Coronary artery (tissue), 2 donors: ENCODE data around the gene FYTTD1.
A peak's percentile ranks its signal among the peaks of the same experiment; 100 is the strongest.
"Not testable (repeated sequence)": the region's sequence is repeated elsewhere in the genome, so short reads cannot be mapped to it uniquely, and the experiment has no call there.

Experiments
- DNase-seq: peaks from one replicate; pipeline ENCODE4 v3.0.0-alpha.2; 2017; ENCODE audit warnings: low spot score
- H3K27ac ChIP-seq, 2 donors: fragments of 200-600 bp; sonication (generic); one replicate each; pipeline ENCODE4 v1.5.1; 2016 to 2019
- H3K4me3 ChIP-seq: fragments of 200-600 bp; sonication (generic); 2 replicates; pipeline ENCODE4 v1.5.1; 2016; ENCODE audit warnings: mild to moderate bottlenecking, moderate library complexity
- CTCF ChIP-seq: fragments of 200-600 bp; sonication (generic); IDR thresholded peaks from one replicate; pipeline ENCODE4 v1.5.1; 2019; ENCODE audit warnings: antibody characterized with exemption

FYTTD1 gene

GRCh38 chr3:197713477-197713822 lies 36.2 kb upstream of the FYTTD1 start:
- H3K27ac ChIP-seq: peak overlapping the region; percentile 77 to 88
- no peak for DNase-seq
- peak overlapping the region; percentile 61 for H3K4me3 ChIP-seq

GRCh38 chr3:197714251-197714650 lies 35.4 kb upstream of the FYTTD1 start:
- no peak for TF ChIP-seq CTCF
- H3K4me3 ChIP-seq: no peak overlapping the region
- no peak for DNase-seq
- peak overlapping the region; percentile 22 to 88 for H3K27ac ChIP-seq

More at GRCh38 chr3:197713477-197713822, 36.2 kb upstream of the FYTTD1 start:
- TF ChIP-seq CTCF: no peak

- Histone ChIP-seq H3K27ac (no peak overlapping the region), H3K4me3 (no peak overlapping the region)
- no peak for DNase-seq
- TF ChIP-seq CTCF: no peak
These were observed 30.8 kb upstream of the FYTTD1 start for GRCh38 chr3:197718891-197719290.

- Histone ChIP-seq H3K4me3 (no peak overlapping the region), H3K27ac (no peak overlapping the region)
- DNase-seq: no peak
- TF ChIP-seq CTCF: no peak
These were observed 29.0 kb upstream of the FYTTD1 start for GRCh38 chr3:197720694-197721093.

GRCh38 chr3:197722734-197723133 lies 26.9 kb upstream of the FYTTD1 start:
- Histone ChIP-seq H3K4me3 (no peak overlapping the region), H3K27ac (no peak overlapping the region)
- DNase-seq: no peak
- no peak for TF ChIP-seq CTCF

- not testable (repeated sequence) for DNase-seq, H3K4me3 ChIP-seq, H3K27ac ChIP-seq
These were observed 21.8 kb upstream of the FYTTD1 start for GRCh38 chr3:197727878-197728277.

GRCh38 chr3:197728487-197728886 lies 21.2 kb upstream of the FYTTD1 start:
- Histone ChIP-seq H3K4me3 (no peak overlapping the region), H3K27ac (no peak overlapping the region)
- TF ChIP-seq CTCF: no peak
- DNase-seq: no peak

GRCh38 chr3:197730200-197730599 lies 19.5 kb upstream of the FYTTD1 start:
- no peak for DNase-seq
- Histone ChIP-seq H3K4me3 (no peak overlapping the region), H3K27ac (no peak overlapping the region)
- no peak for TF ChIP-seq CTCF

GRCh38 chr3:197730770-197731169 lies 18.9 kb upstream of the FYTTD1 start:
- H3K4me3 ChIP-seq, DNase-seq, H3K27ac ChIP-seq: not testable (repeated sequence)

GRCh38 chr3:197731483-197731882 lies 18.2 kb upstream of the FYTTD1 start:
- not testable (repeated sequence) for DNase-seq, H3K4me3 ChIP-seq

More at GRCh38 chr3:197731483-197731882, 18.2 kb upstream of the FYTTD1 start:
- H3K27ac ChIP-seq: not testable (repeated sequence)
